HepG2 (cell line): ENCODE results near the gene GAS2. TPM values are rescaled to one million over a fixed set of nuclear protein-coding genes. Genes with fewer than 3 reads are reported as not detected.

Source experiments
- CEBPB ChIP-seq: IDR thresholded peaks from 2 replicates; pipeline ENCODE4 v1.6.1; 2011; ENCODE audit warnings: low read depth, low read length, improper control_type of control experiment, borderline replicate concordance
- ETV6 ChIP-seq: sonication (generic); formaldehyde crosslinking; conservative IDR thresholded peaks from 2 replicates; pipeline ENCODE4 v1.4.0; 2020; ENCODE audit warnings: missing genetic modification reagents
- KDM3A ChIP-seq: IDR thresholded peaks from 2 replicates; pipeline ENCODE4 v1.6.1; 2018; ENCODE audit warnings: low read depth, missing compliant biosample characterization
- MIER2 ChIP-seq: IDR thresholded peaks from 2 replicates; pipeline ENCODE4 v1.6.1; 2016; ENCODE audit warnings: missing biosample characterization, missing genetic modification reagents
- MTA1 ChIP-seq: sonication (generic); formaldehyde crosslinking; IDR thresholded peaks from 2 replicates; pipeline ENCODE4 v1.4.0; 2020; ENCODE audit warnings: missing genetic modification reagents, mild to moderate bottlenecking, borderline replicate concordance
- NFIC ChIP-seq: IDR thresholded peaks from 2 replicates; pipeline ENCODE4 v1.6.1; 2012; ENCODE audit warnings: mild to moderate bottlenecking, low read length, inconsistent platforms
- NFKBIZ ChIP-seq: IDR thresholded peaks from 2 replicates; pipeline ENCODE4 v1.6.1; 2018; ENCODE audit warnings: missing genetic modification reagents, missing compliant biosample characterization
- PHF5A ChIP-seq: IDR thresholded peaks from one replicate; pipeline ENCODE4 v1.6.1; 2018; ENCODE audit warnings: low read depth, missing genetic modification reagents; ENCODE audit not compliant: unreplicated experiment
- RBM39 ChIP-seq: fragments of 200-400 bp; formaldehyde crosslinking; IDR thresholded peaks from one replicate; pipeline ENCODE4 v1.6.1; 2018; ENCODE audit warnings: antibody characterized with exemption, mild to moderate bottlenecking, low read depth, low read length; ENCODE audit not compliant: poor library complexity, severe bottlenecking
- SP5 ChIP-seq: IDR thresholded peaks from 2 replicates; pipeline ENCODE4 v1.6.1; 2016; ENCODE audit warnings: low read depth, borderline replicate concordance
- YEATS4 ChIP-seq: sonication (generic); formaldehyde crosslinking; IDR thresholded peaks from 2 replicates; pipeline ENCODE4 v1.4.0; 2020; ENCODE audit warnings: missing genetic modification reagents, borderline replicate concordance
- ZBTB7B ChIP-seq: sonication (generic); formaldehyde crosslinking; IDR thresholded peaks from 2 replicates; pipeline ENCODE4 v1.4.0; 2020; ENCODE audit warnings: missing genetic modification reagents
- ZC3H13 ChIP-seq: sonication (generic); formaldehyde crosslinking; IDR thresholded peaks from 2 replicates; pipeline ENCODE4 v1.8.1; 2023; ENCODE audit warnings: mild to moderate bottlenecking, missing genetic modification reagents, moderate library complexity
- ZNF232 ChIP-seq: sonication (generic); formaldehyde crosslinking; IDR thresholded peaks from 2 replicates; pipeline ENCODE4 v1.4.0; 2020; ENCODE audit warnings: missing genetic modification reagents, borderline replicate concordance
- ZNF460 ChIP-seq: sonication (generic); formaldehyde crosslinking; IDR thresholded peaks from 2 replicates; pipeline ENCODE4 v1.5.1; 2020; ENCODE audit warnings: missing genetic modification reagents, mild to moderate bottlenecking, borderline replicate concordance
- ZNF615 ChIP-seq: sonication (generic); formaldehyde crosslinking; IDR thresholded peaks from 2 replicates; pipeline ENCODE4 v1.5.0; 2020; ENCODE audit warnings: mild to moderate bottlenecking, missing genetic modification reagents, borderline replicate concordance
- polyA plus RNA-seq, 8 experiments: library from polyadenylated mRNA; depleted of rRNA in 3 of 8; stranded (reverse) in 7 of 8; unstranded in 1 of 8; fragments of >200 nt; fragmentation: Illumina TruSeq in 4 of 8; extraction: Trizol in 4 of 8; gene quantifications; 2 replicates each; pipeline versions ENCODE4 v1.2.1 to v1.2.3, GENCODE V29; 2011 to 2016; ENCODE audit warnings: low read depth in 4 of 8, missing spikeins in 1 of 8, mixed read lengths in 1 of 8; ENCODE audit not compliant: insufficient read depth in 1 of 8
- total RNA-seq, 5 experiments: library from RNA; depleted of rRNA; stranded (reverse); fragments of >200 nt; fragmentation: Illumina TruSeq; extraction: Trizol; gene quantifications; 2 replicates each; pipeline ENCODE4 v1.2.3, GENCODE V29; 2016; ENCODE audit warnings: low read depth in 1 of 5
- TF ChIP-seq, protein P1 (sequence below): sonication (generic); formaldehyde crosslinking; IDR thresholded peaks from 2 replicates; pipeline ENCODE4 v1.4.0; 2020; ENCODE audit warnings: missing genetic modification reagents
- TF ChIP-seq, protein P2 (sequence below), 2 experiments: fragments of 450-650 bp in 1 of 2; sonication (generic) in 1 of 2; formaldehyde crosslinking in 1 of 2; IDR thresholded peaks; 2 replicates each; pipeline versions ENCODE4 v1.6.1 to v1.8.0; 2016 to 2022; ENCODE audit warnings: antibody characterized with exemption in 1 of 2, mild to moderate bottlenecking in 1 of 2, missing genetic modification reagents in 1 of 2
- TF ChIP-seq, protein P3 (sequence below): sonication (generic); formaldehyde crosslinking; IDR thresholded peaks from 2 replicates; pipeline ENCODE4 v1.4.0; 2020; ENCODE audit warnings: mild to moderate bottlenecking, missing genetic modification reagents

GAS2 gene
- total and polyA plus RNA-seq, 2 of the 13 experiments (the other 11 are each of a cell fraction or from before 2014, with no cell fraction given): 26.0 to 85.1 TPM

DNA sequence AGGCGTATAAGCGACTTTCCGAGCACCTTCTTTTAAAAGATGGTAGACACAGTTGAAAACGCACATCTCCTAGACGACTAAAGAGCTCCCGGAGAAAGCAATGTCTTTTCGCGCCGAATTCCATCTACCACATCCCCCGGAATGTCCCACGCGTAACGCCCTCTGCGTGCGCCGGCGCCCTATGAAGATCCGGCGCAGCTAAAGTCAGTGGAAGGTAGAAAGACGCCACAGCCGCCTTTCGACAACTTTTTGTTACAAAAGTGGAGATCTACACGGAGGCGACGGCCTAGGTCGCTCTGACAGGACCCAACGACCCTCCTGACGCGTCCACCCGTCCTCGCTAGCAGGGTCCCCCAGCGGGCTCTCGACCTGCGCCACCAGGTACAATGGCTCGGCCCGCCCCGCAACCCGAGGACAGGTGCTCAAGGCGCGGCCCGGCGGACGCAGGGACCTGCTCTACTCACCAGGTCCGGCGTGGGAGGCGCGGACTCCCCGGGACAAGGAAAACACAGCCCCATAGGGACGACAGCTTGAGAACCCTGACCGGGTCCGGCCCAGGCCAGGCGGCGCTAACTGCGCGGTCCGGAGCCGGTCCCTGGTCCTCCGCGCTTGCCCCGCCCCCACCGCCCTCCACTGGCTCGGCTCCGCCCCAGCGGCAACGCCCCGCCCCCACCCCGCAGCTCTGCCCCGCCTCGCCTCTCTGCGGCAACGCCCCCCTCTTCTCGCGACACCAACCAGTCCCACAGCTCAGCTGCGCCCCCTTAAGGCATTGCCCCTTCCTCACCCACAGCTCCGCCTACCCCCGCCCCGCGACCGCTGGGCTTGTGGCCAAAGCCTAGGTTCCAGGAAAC, 163.0 kb downstream of the GAS2 start, which contains the start of gene SVIP (continued):
- TF ChIP-seq, protein P1, sequence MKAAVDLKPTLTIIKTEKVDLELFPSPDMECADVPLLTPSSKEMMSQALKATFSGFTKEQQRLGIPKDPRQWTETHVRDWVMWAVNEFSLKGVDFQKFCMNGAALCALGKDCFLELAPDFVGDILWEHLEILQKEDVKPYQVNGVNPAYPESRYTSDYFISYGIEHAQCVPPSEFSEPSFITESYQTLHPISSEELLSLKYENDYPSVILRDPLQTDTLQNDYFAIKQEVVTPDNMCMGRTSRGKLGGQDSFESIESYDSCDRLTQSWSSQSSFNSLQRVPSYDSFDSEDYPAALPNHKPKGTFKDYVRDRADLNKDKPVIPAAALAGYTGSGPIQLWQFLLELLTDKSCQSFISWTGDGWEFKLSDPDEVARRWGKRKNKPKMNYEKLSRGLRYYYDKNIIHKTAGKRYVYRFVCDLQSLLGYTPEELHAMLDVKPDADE (CRISPR knock-in tag): no peak
- no peak for TF ChIP-seq NFKBIZ (CRISPR knock-in tag)
- TF ChIP-seq ETV6: no peak
- no peak for TF ChIP-seq ZNF460 (CRISPR knock-in tag)
- TF ChIP-seq KDM3A: no peak
- TF ChIP-seq, protein P2, sequence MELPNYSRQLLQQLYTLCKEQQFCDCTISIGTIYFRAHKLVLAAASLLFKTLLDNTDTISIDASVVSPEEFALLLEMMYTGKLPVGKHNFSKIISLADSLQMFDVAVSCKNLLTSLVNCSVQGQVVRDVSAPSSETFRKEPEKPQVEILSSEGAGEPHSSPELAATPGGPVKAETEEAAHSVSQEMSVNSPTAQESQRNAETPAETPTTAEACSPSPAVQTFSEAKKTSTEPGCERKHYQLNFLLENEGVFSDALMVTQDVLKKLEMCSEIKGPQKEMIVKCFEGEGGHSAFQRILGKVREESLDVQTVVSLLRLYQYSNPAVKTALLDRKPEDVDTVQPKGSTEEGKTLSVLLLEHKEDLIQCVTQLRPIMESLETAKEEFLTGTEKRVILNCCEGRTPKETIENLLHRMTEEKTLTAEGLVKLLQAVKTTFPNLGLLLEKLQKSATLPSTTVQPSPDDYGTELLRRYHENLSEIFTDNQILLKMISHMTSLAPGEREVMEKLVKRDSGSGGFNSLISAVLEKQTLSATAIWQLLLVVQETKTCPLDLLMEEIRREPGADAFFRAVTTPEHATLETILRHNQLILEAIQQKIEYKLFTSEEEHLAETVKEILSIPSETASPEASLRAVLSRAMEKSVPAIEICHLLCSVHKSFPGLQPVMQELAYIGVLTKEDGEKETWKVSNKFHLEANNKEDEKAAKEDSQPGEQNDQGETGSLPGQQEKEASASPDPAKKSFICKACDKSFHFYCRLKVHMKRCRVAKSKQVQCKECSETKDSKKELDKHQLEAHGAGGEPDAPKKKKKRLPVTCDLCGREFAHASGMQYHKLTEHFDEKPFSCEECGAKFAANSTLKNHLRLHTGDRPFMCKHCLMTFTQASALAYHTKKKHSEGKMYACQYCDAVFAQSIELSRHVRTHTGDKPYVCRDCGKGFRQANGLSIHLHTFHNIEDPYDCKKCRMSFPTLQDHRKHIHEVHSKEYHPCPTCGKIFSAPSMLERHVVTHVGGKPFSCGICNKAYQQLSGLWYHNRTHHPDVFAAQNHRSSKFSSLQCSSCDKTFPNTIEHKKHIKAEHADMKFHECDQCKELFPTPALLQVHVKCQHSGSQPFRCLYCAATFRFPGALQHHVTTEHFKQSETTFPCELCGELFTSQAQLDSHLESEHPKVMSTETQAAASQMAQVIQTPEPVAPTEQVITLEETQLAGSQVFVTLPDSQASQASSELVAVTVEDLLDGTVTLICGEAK (IDR thresholded peaks at IDR 0.05): no peak
- TF ChIP-seq, protein P2 (CRISPR knock-in tag; IDR thresholded peaks at IDR 0.05): no peak
- TF ChIP-seq PHF5A: peak; percentile 43
- TF ChIP-seq ZBTB7B: 0 out of 2 replicates have a peak, but pooled peaks have one; percentile 22
- TF ChIP-seq ZNF615: no peak
- peak; percentile 63; the same call in 1 of the 2 replicates for TF ChIP-seq ZC3H13 (CRISPR knock-in tag)
- TF ChIP-seq SP5 (CRISPR knock-in tag): peak; percentile 92
- peak; percentile 55; the same call in 1 of the 2 replicates for TF ChIP-seq MIER2 (CRISPR knock-in tag)
- no peak for TF ChIP-seq ZNF232 (CRISPR knock-in tag)
- TF ChIP-seq MTA1: no peak
- no peak for TF ChIP-seq CEBPB
- TF ChIP-seq NFIC: no peak
- TF ChIP-seq YEATS4 (CRISPR knock-in tag): peak; percentile 41; the same call in 1 of the 2 replicates
- TF ChIP-seq, protein P3, sequence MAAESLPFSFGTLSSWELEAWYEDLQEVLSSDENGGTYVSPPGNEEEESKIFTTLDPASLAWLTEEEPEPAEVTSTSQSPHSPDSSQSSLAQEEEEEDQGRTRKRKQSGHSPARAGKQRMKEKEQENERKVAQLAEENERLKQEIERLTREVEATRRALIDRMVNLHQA (CRISPR knock-in tag): no peak
- TF ChIP-seq RBM39: no peak
